Pancreas (tissue), 10 donors: ENCODE results near the gene ADGRL1. TPM values are rescaled to one million over a fixed set of nuclear protein-coding genes. Genes with fewer than 3 reads are reported as not detected.

Source experiments
- ATAC-seq, 4 donors: fragments of 200-7000 bp; cut with Tn5 transposase; one replicate each; pipeline versions ENCODE4 v1.8.0 to v1.9.1; 2020; ENCODE audit warnings: mild to moderate bottlenecking in 4 of 4, moderate library complexity in 4 of 4
- DNase-seq, 6 donors: peaks; one replicate each; pipeline ENCODE4 v3.0.0-alpha.2; 2020
- FAIRE-seq: peaks from 2 replicates; lab custom pipeline; 2012; peaks lifted over from hg19 to GRCh38; lab: Jason Lieb, UNC
- H3K27ac ChIP-seq, 4 donors: fragments of 200-600 bp; sonication (generic); 1 replicate in 3 of 4; 2 replicates in 1 of 4; pipeline versions ENCODE4 v1.5.0 to v1.8.0; 2020
- H3K27me3 ChIP-seq, 4 donors: fragments of 200-600 bp; one replicate each; pipeline ENCODE4 v1.8.0; 2021
- H3K36me3 ChIP-seq, 3 donors: fragments of 200-600 bp; sonication (generic) in 1 of 3; one replicate each; pipeline versions ENCODE4 v1.5.0 to v1.8.0; 2020 to 2021
- H3K4me1 ChIP-seq, 3 donors: fragments of 200-600 bp; one replicate each; pipeline ENCODE4 v1.8.0; 2021
- H3K4me3 ChIP-seq, 4 donors: fragments of 200-600 bp; sonication (generic) in 2 of 4; one replicate each; pipeline versions ENCODE4 v1.5.0 to v1.8.0; 2020 to 2021
- H3K9me3 ChIP-seq, 4 donors: fragments of 200-600 bp; one replicate each; pipeline ENCODE4 v1.8.0; 2021
- WGBS, 2 donors: extraction: QIAGEN DNeasy Blood & Tissue Kit; methylation state at CpG; one replicate each; pipeline ENCODE4 v1.1.7; 2013; 5-methylcytosine and 5-hydroxymethylcytosine counted together
- intact Hi-C, 3 donors: fragments of 100-400 bp; cut with DNase I; formaldehyde crosslinking; loops; one replicate each; pipeline versions ENCODE4 v1.11.1 to v1.14.2; 2022
- polyA plus RNA-seq, 2 donors: library from polyadenylated mRNA; stranded (reverse); fragments of 200-250 nt; gene quantifications; one replicate each; pipeline ENCODE4 v1.2.3, GENCODE V29; 2013
- total RNA-seq, 6 donors: library from RNA; stranded (reverse); fragmentation: NEBNext Ultra II Directional in 4 of 6; extraction: Animal tissue kit (Norgen Biotek cat#: 25700) in 4 of 6; gene quantifications; one replicate each; pipeline versions ENCODE4 v1.2.1 to v1.2.4, GENCODE V29; 2021 to 2023
- TF ChIP-seq, protein P1 (sequence below), 4 donors: fragments of 200-600 bp; sonication (generic) in 3 of 4; IDR thresholded peaks; one replicate each; pipeline versions ENCODE4 v1.5.0 to v1.8.0; 2021; ENCODE audit warnings: antibody characterized with exemption in 4 of 4
- donor health status: healthy with polysubstance abuse.
- donor health status: DM: no; HTN: no; CAD: no; lungs with moderate emphysema.
- donor health status: DM: no; HTN: no; CAD: no.
- donor health status: control.
- donor health status: control.
- donor health status: Bipolar disorder and iron deficiency.
- donor health status: DM: yes; HTN: yes; CAD: no.
- donor health status: DM: no; HTN: no; CAD: no.
- donor health status: DM: no; HTN: no; CAD: no.
- donor health status: DM: yes; HTN: yes; CAD: no.

Gene ADGRL1
- total and polyA plus RNA-seq, 8 donors = 8.3 to 16.8 (median 9.8) TPM

DNA sequence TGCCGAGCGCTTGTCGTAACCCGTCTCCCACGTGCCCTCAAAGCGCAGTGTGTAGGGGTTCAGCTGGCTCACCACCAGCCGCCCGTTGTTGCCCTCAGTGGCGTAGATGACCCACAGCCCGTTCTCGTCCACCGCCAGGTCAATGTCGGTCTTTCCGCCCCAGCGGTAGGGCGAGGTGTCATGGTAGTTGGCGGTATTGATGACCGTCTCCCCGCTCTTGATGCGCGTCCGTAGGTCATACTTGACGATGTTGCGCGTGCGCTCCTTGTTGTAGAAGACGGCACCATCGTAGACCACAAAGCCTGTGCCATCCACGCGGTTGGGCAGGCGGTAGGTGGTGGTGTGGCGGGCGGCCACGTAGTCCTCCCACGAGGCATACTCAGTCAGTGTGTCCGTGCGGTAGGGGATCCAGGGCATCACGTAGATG, 43.1 kb downstream of the ADGRL1 start:
- ATAC-seq = no peak
- no peak for DNase-seq
- no peaks in the 10 kb centered on the region for H3K9me3 ChIP-seq
- H3K4me1 ChIP-seq = no peaks in the 10 kb centered on the region
- H3K36me3 ChIP-seq = peaks cover 0 to 4% (median 0%) of the 10 kb centered on the region in 3 donors
- H3K27ac ChIP-seq = no peak overlapping the region
- H3K27me3 ChIP-seq = no peaks in the 10 kb centered on the region
- no peak for FAIRE-seq
- H3K4me3 ChIP-seq = no peak overlapping the region
- intact Hi-C loops = no loop called here
- TF ChIP-seq, protein P1, sequence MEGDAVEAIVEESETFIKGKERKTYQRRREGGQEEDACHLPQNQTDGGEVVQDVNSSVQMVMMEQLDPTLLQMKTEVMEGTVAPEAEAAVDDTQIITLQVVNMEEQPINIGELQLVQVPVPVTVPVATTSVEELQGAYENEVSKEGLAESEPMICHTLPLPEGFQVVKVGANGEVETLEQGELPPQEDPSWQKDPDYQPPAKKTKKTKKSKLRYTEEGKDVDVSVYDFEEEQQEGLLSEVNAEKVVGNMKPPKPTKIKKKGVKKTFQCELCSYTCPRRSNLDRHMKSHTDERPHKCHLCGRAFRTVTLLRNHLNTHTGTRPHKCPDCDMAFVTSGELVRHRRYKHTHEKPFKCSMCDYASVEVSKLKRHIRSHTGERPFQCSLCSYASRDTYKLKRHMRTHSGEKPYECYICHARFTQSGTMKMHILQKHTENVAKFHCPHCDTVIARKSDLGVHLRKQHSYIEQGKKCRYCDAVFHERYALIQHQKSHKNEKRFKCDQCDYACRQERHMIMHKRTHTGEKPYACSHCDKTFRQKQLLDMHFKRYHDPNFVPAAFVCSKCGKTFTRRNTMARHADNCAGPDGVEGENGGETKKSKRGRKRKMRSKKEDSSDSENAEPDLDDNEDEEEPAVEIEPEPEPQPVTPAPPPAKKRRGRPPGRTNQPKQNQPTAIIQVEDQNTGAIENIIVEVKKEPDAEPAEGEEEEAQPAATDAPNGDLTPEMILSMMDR (IDR thresholded peaks at IDR 0.05) = no peak
- 96 to 97% methylated on average over 38 of the region's 38 CpGs for WGBS, 2 donors

- no peak for FAIRE-seq
- Histone ChIP-seq H3K9me3 (no peaks in the 10 kb centered on the region), H3K27me3 (no peaks in the 10 kb centered on the region), H3K27ac (no peak overlapping the region), H3K4me1 (no peaks in the 10 kb centered on the region), H3K36me3 (peaks cover 0 to 18% (median 5%) of the 10 kb centered on the region in 3 donors), H3K4me3 (no peak overlapping the region)
- intact Hi-C loops = no loop called here
- no peak for DNase-seq
- ATAC-seq = no peak
- WGBS, 2 donors = 91 to 94% methylated on average over 18 to 19 of the region's 19 CpGs
- TF ChIP-seq, protein P1 (IDR thresholded peaks at IDR 0.05) = no peak
These were observed 44.7 kb downstream of the ADGRL1 start for GRCh38 chr19:14161305-14161704.

DNA sequence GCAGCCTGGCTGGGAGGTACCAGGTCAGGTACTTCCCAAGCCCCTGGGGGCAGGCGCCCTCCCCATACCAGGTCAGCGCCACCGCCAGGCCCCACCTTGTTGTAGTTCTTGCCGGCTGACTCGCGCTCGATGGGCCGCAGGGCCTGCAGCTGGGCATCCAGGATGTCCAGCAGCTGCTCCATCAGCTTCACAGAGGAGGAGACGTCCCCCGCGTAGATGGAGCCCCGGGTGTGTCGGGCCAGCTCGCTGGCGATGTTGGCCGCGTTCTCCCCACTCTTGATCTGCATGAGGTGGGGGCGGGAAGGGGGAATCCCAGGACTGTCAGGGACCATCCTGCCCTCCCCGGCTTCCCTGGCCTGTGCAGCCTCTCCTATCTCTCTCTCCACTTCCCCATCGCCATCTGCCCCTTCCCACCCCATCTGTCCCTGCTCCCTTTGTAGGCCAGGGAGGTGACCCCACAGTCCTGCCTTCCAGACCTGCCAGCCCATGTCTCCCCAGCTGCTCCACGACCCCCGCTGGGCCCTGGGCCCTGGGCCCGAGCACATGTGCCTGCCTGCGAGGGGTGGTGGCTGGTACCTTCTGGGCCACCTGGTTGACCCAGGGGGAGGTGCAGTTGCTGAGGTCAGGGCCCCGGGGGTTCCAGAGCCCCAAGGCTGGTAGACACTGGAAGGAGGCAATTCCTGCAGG, 45.8 kb downstream of the ADGRL1 start:
- no peaks in the 10 kb centered on the region for H3K27me3 ChIP-seq
- no peak overlapping the region for H3K27ac ChIP-seq
- FAIRE-seq (no peak), DNase-seq (no peak), ATAC-seq (no peak)
- TF ChIP-seq, protein P1 (IDR thresholded peaks at IDR 0.05) = no peak
- 87 to 93% methylated on average over 25 of the region's 25 CpGs for WGBS, 2 donors
- H3K4me1 ChIP-seq = no peaks in the 10 kb centered on the region
- peaks cover 0 to 18% (median 5%) of the 10 kb centered on the region in 3 donors for H3K36me3 ChIP-seq
- intact Hi-C loops = no loop called here
- H3K4me3 ChIP-seq = no peak overlapping the region
- no peaks in the 10 kb centered on the region for H3K9me3 ChIP-seq

- no peaks in the 10 kb centered on the region for H3K4me1 ChIP-seq
- TF ChIP-seq, protein P1 (IDR thresholded peaks at IDR 0.05) = no peak
- no peak for DNase-seq
- ATAC-seq = no peak
- intact Hi-C loops = no loop called here
- no peaks in the 10 kb centered on the region for H3K9me3 ChIP-seq
- H3K27me3 ChIP-seq = no peaks in the 10 kb centered on the region
- peaks cover 0 to 18% (median 5%) of the 10 kb centered on the region in 3 donors for H3K36me3 ChIP-seq
- 72 to 78% methylated on average over 12 of the region's 12 CpGs for WGBS, 2 donors
- FAIRE-seq = no peak
- H3K4me3 ChIP-seq = no peak overlapping the region
- H3K27ac ChIP-seq = no peak overlapping the region
These were observed 46.9 kb downstream of the ADGRL1 start for GRCh38 chr19:14159059-14159458.
